CD4-positive, alpha-beta T cell (primary cell): ENCODE measurements around the gene TMEM150A. TPM values are rescaled to one million over a fixed set of nuclear protein-coding genes. Genes with fewer than 3 reads are reported as not detected.
A peak's percentile ranks its signal among the peaks of the same experiment; 100 is the strongest.

Experiments
- ATAC-seq: fragments of 200-7000 bp; cut with Tn5 transposase; one replicate; pipeline ENCODE4 v1.10.0; 2022; ENCODE audit warnings: mild to moderate bottlenecking; ENCODE audit not compliant: poor library complexity
- CTCF ChIA-PET: fragments of 350-600 bp; sonication (Branson Sonifier 250); formaldehyde crosslinking; loops from one replicate; lab custom pipeline; 2021; ENCODE audit warnings: antibody characterized with exemption, inconsistent platforms; lab: Charles Lee
- POLR2A ChIA-PET: fragments of 350-600 bp; sonication (Branson Sonifier 250); formaldehyde crosslinking; loops from one replicate; lab custom pipeline; 2021; ENCODE audit warnings: antibody characterized with exemption, inconsistent platforms; lab: Charles Lee
- DNase-seq, 14 experiments: peaks; one replicate each; pipeline ENCODE4 v3.0.0-alpha.2; 2013 to 2020; ENCODE audit warnings: mixed read lengths in 2 of 14
- H3K27ac ChIP-seq, 2 donors: one replicate each; pipeline versions ENCODE4 v1.5.1 to v1.7.0; 2013; ENCODE audit warnings: low read length in 2 of 2, low read depth in 1 of 2, mild to moderate bottlenecking in 1 of 2
- H3K27me3 ChIP-seq, 2 experiments: 1 replicate in 1 of 2; 2 replicates in 1 of 2; pipeline versions ENCODE4 v1.6.1 to v1.7.0; 2013; ENCODE audit warnings: low read length in 2 of 2, control low read depth in 1 of 2, mild to moderate bottlenecking in 1 of 2, moderate library complexity in 1 of 2; ENCODE audit not compliant: insufficient read depth in 2 of 2, control insufficient read depth in 1 of 2
- H3K36me3 ChIP-seq: one replicate; pipeline ENCODE4 v1.6.1; 2013; ENCODE audit warnings: low read length, control low read depth; ENCODE audit not compliant: insufficient read depth
- H3K4me1 ChIP-seq: one replicate; pipeline ENCODE4 v1.6.1; 2013; ENCODE audit warnings: low read length, control low read depth; ENCODE audit not compliant: insufficient read depth
- H3K4me3 ChIP-seq: one replicate; pipeline ENCODE4 v1.5.1; 2013; ENCODE audit warnings: mild to moderate bottlenecking, low read length, moderate library complexity
- H3K9me3 ChIP-seq, 2 experiments: 1 replicate in 1 of 2; 2 replicates in 1 of 2; pipeline versions ENCODE4 v1.6.1 to v1.7.0; 2013; ENCODE audit warnings: low read length in 2 of 2, mild to moderate bottlenecking in 2 of 2, control low read depth in 1 of 2, moderate library complexity in 1 of 2; ENCODE audit not compliant: control insufficient read depth in 1 of 2, insufficient read depth in 1 of 2
- H3K27ac Mint-ChIP-seq: one replicate; pipeline ENCODE4 v1.8.0; 2020; ENCODE audit warnings: mixed read lengths
- H3K27me3 Mint-ChIP-seq: one replicate; pipeline ENCODE4 v1.8.0; 2021; ENCODE audit warnings: mixed read lengths
- H3K36me3 Mint-ChIP-seq: one replicate; pipeline ENCODE4 v1.8.0; 2021; ENCODE audit warnings: low read depth, mixed read lengths
- H3K4me1 Mint-ChIP-seq: one replicate; pipeline ENCODE4 v1.8.0; 2021; ENCODE audit warnings: low read depth, mixed read lengths
- H3K4me3 Mint-ChIP-seq: one replicate; pipeline ENCODE4 v1.8.0; 2020; ENCODE audit warnings: mild to moderate bottlenecking, mixed read lengths
- H3K9me3 Mint-ChIP-seq: one replicate; pipeline ENCODE4 v1.8.0; 2020; ENCODE audit warnings: mixed read lengths
- CTCF ChIP-seq: fragments of 200-600 bp; IDR thresholded peaks from one replicate; pipeline ENCODE4 v1.8.0; 2022; ENCODE audit warnings: antibody characterized with exemption, mild to moderate bottlenecking
- intact Hi-C, 2 experiments: fragments of 100-400 bp; cut with DNase I in 1 of 2; cut with micrococcal nuclease in 1 of 2; formaldehyde crosslinking; loops; one replicate each; pipeline versions ENCODE4 v1.15.1 to v1.9.0; 2023 to 2025; cut with DNase I, micrococcal nuclease
- total RNA-seq, 174 experiments: library from RNA in 2 of 174; stranded (reverse) in 2 of 174; gene quantifications; one replicate each; pipeline ENCODE4 v1.2.3 and lab custom pipeline; 2021 to 2026

The TMEM150A gene
- total RNA-seq, 2 experiments from 2014 or later, result 6.6 to 7.0 TPM

- no peak overlapping the region for H3K4me3 ChIP-seq
- H3K27ac ChIP-seq, result no peak overlapping the region
- peaks cover 84% of the 10 kb centered on the region for H3K36me3 ChIP-seq
- no peaks in the 10 kb centered on the region for H3K27me3 Mint-ChIP-seq
- no peaks in the 10 kb centered on the region for H3K9me3 Mint-ChIP-seq
- H3K9me3 ChIP-seq, result no peaks in the 10 kb centered on the region
- H3K27ac Mint-ChIP-seq, result peak overlapping the region; percentile 33
- H3K4me1 Mint-ChIP-seq, result peaks cover 5% of the 10 kb centered on the region
- H3K36me3 Mint-ChIP-seq, result peaks cover 87% of the 10 kb centered on the region
- POLR2A ChIA-PET, result no interaction called here
- CTCF ChIA-PET, result interaction anchor here (0.7 kb wide), 1 partner anchor 10 kb away, joined by 3 read pairs; no protein-coding TSS in a partner anchor
- no peak for DNase-seq
- intact Hi-C loops, result no loop called here
- no peak for TF ChIP-seq CTCF
- no peaks in the 10 kb centered on the region for H3K27me3 ChIP-seq
- no peak overlapping the region for H3K4me3 Mint-ChIP-seq
- no peak for ATAC-seq
- H3K4me1 ChIP-seq, result peaks cover 4% of the 10 kb centered on the region
Measured at GRCh38 chr2:85631316-85631715, 28.8 kb upstream of the TMEM150A start.

GRCh38 chr2:85628658-85629057 is 26.2 kb upstream of the TMEM150A start:
- H3K9me3 Mint-ChIP-seq, result no peaks in the 10 kb centered on the region
- no peak overlapping the region for H3K4me3 ChIP-seq
- peaks cover 4% of the 10 kb centered on the region for H3K4me1 ChIP-seq
- H3K27ac Mint-ChIP-seq, result no peak overlapping the region
- intact Hi-C loops, result no loop called here
- ATAC-seq (no peak), DNase-seq (peak in 1 of 14 experiments; percentile 23)
- ChIA-PET POLR2A (interaction anchor here (1.0 kb wide), 1 partner anchor 9 kb away, joined by 3 read pairs; no protein-coding TSS in a partner anchor), CTCF (interaction anchor here (0.6 to 3.0 kb wide), 2 partner anchors 8 to 53 kb away, joined by 3 to 18 read pairs; no protein-coding TSS in a partner anchor)
- no peaks in the 10 kb centered on the region for H3K27me3 Mint-ChIP-seq
- H3K27ac ChIP-seq, result no peak overlapping the region
- no peaks in the 10 kb centered on the region for H3K9me3 ChIP-seq
- peaks cover 88% of the 10 kb centered on the region for H3K36me3 Mint-ChIP-seq
- H3K27me3 ChIP-seq, result no peaks in the 10 kb centered on the region
- H3K4me3 Mint-ChIP-seq, result no peak overlapping the region
- H3K36me3 ChIP-seq, result peaks cover 86% of the 10 kb centered on the region
- no peak for TF ChIP-seq CTCF
- no peaks in the 10 kb centered on the region for H3K4me1 Mint-ChIP-seq

GRCh38 chr2:85623991-85624390 is 21.5 kb upstream of the TMEM150A start:
- Histone ChIP-seq H3K4me1 (peaks cover 5% of the 10 kb centered on the region), H3K9me3 (no peaks in the 10 kb centered on the region), H3K4me3 (no peak overlapping the region), H3K27ac (no peak overlapping the region), H3K27me3 (no peaks in the 10 kb centered on the region), H3K36me3 (peaks cover 91% of the 10 kb centered on the region)
- Mint-ChIP-seq H3K27me3 (no peaks in the 10 kb centered on the region), H3K4me1 (peaks cover 11% of the 10 kb centered on the region), H3K27ac (no peak overlapping the region), H3K9me3 (no peaks in the 10 kb centered on the region), H3K36me3 (peaks cover 79% of the 10 kb centered on the region), H3K4me3 (no peak overlapping the region)
- no peak for ATAC-seq
- intact Hi-C loops, result no loop called here
- DNase-seq, result no peak
- TF ChIP-seq CTCF, result no peak
- ChIA-PET POLR2A (no interaction called here), CTCF (interaction anchor here (0.5 to 2.7 kb wide), 2 partner anchors 13 to 18 kb away, joined by 3 to 9 read pairs; no protein-coding TSS in a partner anchor)
